H9 (cell line): Measurements from ENCODE around the gene PIP5K1C. TPM values are rescaled to one million over a fixed set of nuclear protein-coding genes. Genes with fewer than 3 reads are reported as not detected.

ENCODE experiments used
- DNase-seq: peaks from one replicate; pipeline ENCODE4 v3.0.0-alpha.2; 2017
- H2AFZ ChIP-seq: one replicate; pipeline ENCODE4 v1.6.1; 2013; ENCODE audit warnings: mild to moderate bottlenecking, low read length, control low read depth, moderate library complexity
- H2AK5ac ChIP-seq: 2 replicates; pipeline ENCODE4 v1.6.1; 2013; ENCODE audit warnings: low read length, control low read depth, mixed read lengths; ENCODE audit not compliant: insufficient read length
- H2BK120ac ChIP-seq: one replicate; pipeline ENCODE4 v1.6.1; 2013; ENCODE audit warnings: low read depth, mild to moderate bottlenecking, low read length, control low read depth, inconsistent platforms; ENCODE audit not compliant: poor library complexity, severe bottlenecking
- H2BK12ac ChIP-seq: 2 replicates; pipeline ENCODE4 v1.6.1; 2013; ENCODE audit warnings: low read length, control low read depth, mixed read lengths, low read depth; ENCODE audit not compliant: insufficient read length
- H2BK15ac ChIP-seq: 2 replicates; pipeline ENCODE4 v1.6.1; 2013; ENCODE audit warnings: low read depth, low read length, control low read depth
- H2BK20ac ChIP-seq: one replicate; pipeline ENCODE4 v1.6.1; 2013; ENCODE audit warnings: low read depth, mild to moderate bottlenecking, low read length, control low read depth, inconsistent platforms; ENCODE audit not compliant: poor library complexity, severe bottlenecking
- H2BK5ac ChIP-seq: 2 replicates; pipeline ENCODE4 v1.6.1; 2013; ENCODE audit warnings: low read length, control low read depth, mixed read lengths; ENCODE audit not compliant: insufficient read length
- H3K14ac ChIP-seq: 2 replicates; pipeline ENCODE4 v1.6.1; 2013; ENCODE audit warnings: low read length, control low read depth; ENCODE audit not compliant: insufficient read depth
- H3K18ac ChIP-seq: 2 replicates; pipeline ENCODE4 v1.6.1; 2013; ENCODE audit warnings: low read depth, mild to moderate bottlenecking, mixed read lengths, low read length, control low read depth; ENCODE audit not compliant: insufficient read length
- H3K23ac ChIP-seq: 2 replicates; pipeline ENCODE4 v1.6.1; 2013; ENCODE audit warnings: low read length, control low read depth, mixed read lengths, low read depth; ENCODE audit not compliant: insufficient read length
- H3K23me2 ChIP-seq: 2 replicates; pipeline ENCODE4 v1.6.1; 2013; ENCODE audit warnings: low read depth, mild to moderate bottlenecking, mixed read lengths, low read length, control low read depth; ENCODE audit not compliant: insufficient read length, poor library complexity, severe bottlenecking
- H3K27ac ChIP-seq: 2 replicates; pipeline ENCODE4 v1.5.1; 2013; ENCODE audit warnings: low read length, control low read depth, mixed read lengths, low read depth; ENCODE audit not compliant: insufficient read length
- H3K27me3 ChIP-seq: 2 replicates; pipeline ENCODE4 v1.6.1; 2013; ENCODE audit warnings: low read length, control low read depth, inconsistent platforms; ENCODE audit not compliant: insufficient read depth
- H3K4ac ChIP-seq: 2 replicates; pipeline ENCODE4 v1.6.1; 2013; ENCODE audit warnings: low read depth, mild to moderate bottlenecking, control low read depth, inconsistent platforms, low read length, moderate library complexity
- H3K4me1 ChIP-seq: 2 replicates; pipeline ENCODE4 v1.6.1; 2013; ENCODE audit warnings: low read length, control low read depth, inconsistent platforms; ENCODE audit not compliant: insufficient read depth
- H3K4me2 ChIP-seq: 2 replicates; pipeline ENCODE4 v1.6.1; 2013; ENCODE audit warnings: low read length, control low read depth, mixed read lengths; ENCODE audit not compliant: insufficient read length, insufficient read depth
- H3K56ac ChIP-seq: 2 replicates; pipeline ENCODE4 v1.6.1; 2013; ENCODE audit warnings: low read depth, mild to moderate bottlenecking, mixed read lengths, low read length, control low read depth; ENCODE audit not compliant: insufficient read length
- H3K79me1 ChIP-seq: 2 replicates; pipeline ENCODE4 v1.6.1; 2013; ENCODE audit warnings: low read depth, mild to moderate bottlenecking, moderate library complexity, low read length, control low read depth, inconsistent platforms; ENCODE audit not compliant: insufficient read depth, poor library complexity, severe bottlenecking
- H3K79me2 ChIP-seq: 2 replicates; pipeline ENCODE4 v1.6.1; 2013; ENCODE audit warnings: low read length, control low read depth, inconsistent platforms; ENCODE audit not compliant: insufficient read depth
- H3K9ac ChIP-seq: 2 replicates; pipeline ENCODE4 v1.6.1; 2013; ENCODE audit warnings: low read length, control low read depth, mixed read lengths; ENCODE audit not compliant: insufficient read length; ENCODE audit errors: extremely low read depth
- H3K9me3 ChIP-seq: one replicate; pipeline ENCODE4 v1.6.1; 2013; ENCODE audit warnings: low read depth, low read length, inconsistent platforms; ENCODE audit not compliant: control insufficient read depth
- H3T11ph ChIP-seq: one replicate; pipeline ENCODE4 v1.6.1; 2013; ENCODE audit warnings: mild to moderate bottlenecking, low read length, control low read depth, inconsistent platforms
- H4K20me1 ChIP-seq: one replicate; pipeline ENCODE4 v1.6.1; 2013; ENCODE audit not compliant: control insufficient read depth, insufficient read length, insufficient read depth
- H4K5ac ChIP-seq: 2 replicates; pipeline ENCODE4 v1.6.1; 2013; ENCODE audit warnings: low read depth, mild to moderate bottlenecking, mixed read lengths, low read length, control low read depth; ENCODE audit not compliant: insufficient read length
- H4K8ac ChIP-seq: replicated peaks from 2 replicates; pipeline ENCODE4 v1.6.1; 2013; ENCODE audit warnings: low read length, control low read depth, mixed read lengths, low read depth; ENCODE audit not compliant: insufficient read length
- H4K91ac ChIP-seq: 2 replicates; pipeline ENCODE4 v1.6.1; 2013; ENCODE audit warnings: low read depth, mild to moderate bottlenecking, moderate library complexity, mixed read lengths, low read length, control low read depth; ENCODE audit not compliant: insufficient read length
- H3K27ac Mint-ChIP-seq, 3 experiments: 2 replicates in 2 of 3; 3 replicates in 1 of 3; pipeline ENCODE4 v1.8.0; 2020 to 2021; ENCODE audit warnings: mixed read lengths in 3 of 3, mild to moderate bottlenecking in 1 of 3, moderate library complexity in 1 of 3
- H3K27me3 Mint-ChIP-seq: 2 replicates; pipeline ENCODE4 v1.8.0; 2021; ENCODE audit warnings: low read depth, mild to moderate bottlenecking, moderate library complexity, mixed read lengths
- H3K36me3 Mint-ChIP-seq, 3 experiments: 2 replicates in 2 of 3; 3 replicates in 1 of 3; pipeline ENCODE4 v1.8.0; 2020 to 2021; ENCODE audit warnings: low read depth in 3 of 3, mixed read lengths in 3 of 3; ENCODE audit not compliant: insufficient read depth in 1 of 3
- H3K4me1 Mint-ChIP-seq, 2 experiments: 2 replicates each; pipeline ENCODE4 v1.8.0; 2020; ENCODE audit warnings: mixed read lengths in 2 of 2
- H3K4me3 Mint-ChIP-seq, 2 experiments: 2 replicates in 1 of 2; 3 replicates in 1 of 2; pipeline ENCODE4 v1.8.0; 2020 to 2021; ENCODE audit warnings: mild to moderate bottlenecking in 2 of 2, mixed read lengths in 2 of 2, moderate library complexity in 1 of 2
- H3K9me3 Mint-ChIP-seq, 2 experiments: 2 replicates in 1 of 2; 3 replicates in 1 of 2; pipeline ENCODE4 v1.8.0; 2020; ENCODE audit warnings: mild to moderate bottlenecking in 2 of 2, mixed read lengths in 2 of 2, moderate library complexity in 1 of 2
- CTCF ChIP-seq: fragments of 200-600 bp; sonication (generic); conservative IDR thresholded peaks from 3 replicates; pipeline ENCODE4 v1.8.0; 2021; ENCODE audit warnings: antibody characterized with exemption, mild to moderate bottlenecking
- WGBS: extraction: QIAGEN DNeasy Blood & Tissue Kit; methylation state at CpG from one replicate; pipeline ENCODE4 v1.1.7; 2013; ENCODE audit warnings: missing lambda C conversion rate, low lambda C conversion rate, mixed read lengths; ENCODE audit not compliant: insufficient read length; ENCODE audit errors: extremely low coverage; 5-methylcytosine and 5-hydroxymethylcytosine counted together
- total RNA-seq: library from RNA; stranded (reverse); gene quantifications from 2 replicates; pipeline ENCODE4 v1.2.1, GENCODE V29; 2021

The PIP5K1C gene
- total RNA-seq, 1 experiment from 2014 or later = 41.7 TPM

DNA sequence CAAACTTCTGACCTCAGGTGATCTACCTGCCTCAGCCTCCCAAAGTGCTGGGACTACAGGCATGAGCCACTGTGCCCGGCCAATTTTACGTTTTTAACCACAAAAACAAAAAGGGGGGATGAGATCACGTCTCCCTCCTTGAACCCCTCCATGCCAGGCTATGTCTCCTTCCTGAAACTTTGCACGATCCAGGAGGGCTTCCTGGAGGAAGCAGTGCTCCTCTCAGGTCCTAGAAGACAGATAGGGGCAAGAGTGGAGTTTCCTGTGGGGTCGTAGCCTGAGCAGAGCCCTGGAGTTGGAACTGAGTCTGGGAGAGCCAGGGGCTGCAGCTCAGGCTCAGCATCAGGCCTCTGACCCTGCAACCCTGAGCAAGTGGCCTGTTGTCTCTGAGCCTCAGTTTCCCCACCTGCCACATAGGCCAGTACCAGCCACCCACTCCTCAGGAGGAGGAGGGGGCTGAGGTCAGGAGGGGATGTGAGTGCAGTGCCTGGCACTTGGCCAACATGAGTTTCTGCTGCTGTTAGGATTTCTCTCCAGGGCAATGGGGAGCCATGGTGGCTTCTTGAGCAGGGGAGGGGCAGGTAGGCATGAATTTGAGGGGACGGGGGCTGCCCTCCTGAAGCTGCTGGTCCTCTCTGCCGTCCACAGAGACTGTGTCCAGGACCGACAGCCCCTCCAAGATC, 45.2 kb upstream of the PIP5K1C start:
- Histone ChIP-seq H3K79me1 (no peaks in the 10 kb centered on the region), H3K27me3 (no peaks in the 10 kb centered on the region), H4K20me1 (no peaks in the 10 kb centered on the region), H3K4me1 (no peaks in the 10 kb centered on the region), H4K8ac (no peak overlapping the region), H2BK5ac (no peak overlapping the region), H3K14ac (no peak overlapping the region), H3K56ac (no peak overlapping the region), H2BK120ac (no peak overlapping the region), H3K18ac (no peak overlapping the region), H2BK15ac (no peak overlapping the region), H3K4ac (no peak overlapping the region), H3K9me3 (no peaks in the 10 kb centered on the region), H3K27ac (no peak overlapping the region), H3K23ac (no peak overlapping the region), H2AK5ac (no peak overlapping the region), H3K23me2 (no peaks in the 10 kb centered on the region), H4K5ac (no peak overlapping the region), H4K91ac (no peak overlapping the region), H2BK20ac (no peak overlapping the region), H3K9ac (no peak overlapping the region), H3T11ph (no peak overlapping the region), H3K4me2 (no peak overlapping the region), H2BK12ac (no peak overlapping the region), H3K79me2 (no peaks in the 10 kb centered on the region), H2AFZ (no peak overlapping the region)
- no peaks in the 10 kb centered on the region for H3K4me1 Mint-ChIP-seq
- TF ChIP-seq CTCF = no peak
- H3K9me3 Mint-ChIP-seq = no peaks in the 10 kb centered on the region
- peaks cover 3 to 12% (median 11%) of the 10 kb centered on the region in 3 experiments; a peak in 5 of 7 replicates for H3K36me3 Mint-ChIP-seq
- no peak for DNase-seq
- no peaks in the 10 kb centered on the region for H3K27me3 Mint-ChIP-seq
- H3K4me3 Mint-ChIP-seq = no peak overlapping the region
- WGBS = no CpG with 5 or more reads among the region's 8 CpGs
- 0 out of 7 replicates have a peak overlapping the region, but pooled peaks of 1 of the 3 experiments have one; percentile 55 for H3K27ac Mint-ChIP-seq
